ENCODE measurements around the gene CPA1.

CPA1 gene

GRCh38 chr7:130430115-130430514 lies 49.8 kb downstream of the CPA1 start:
- no peak for DNase-seq (ENCODE audit: low read depth)

GRCh38 chr7:130430841-130431666 lies 50.8 kb downstream of the CPA1 start:
- DNase-seq (ENCODE audit: low read depth), result peak; percentile 79

GRCh38 chr7:130432886-130433285 lies 52.6 kb downstream of the CPA1 start:
- peak; percentile 57 for DNase-seq (ENCODE audit: low read depth)

- DNase-seq (ENCODE audit: low read depth), result no peak
Observed at GRCh38 chr7:130433301-130433700, 53.0 kb downstream of the CPA1 start.

DNA sequence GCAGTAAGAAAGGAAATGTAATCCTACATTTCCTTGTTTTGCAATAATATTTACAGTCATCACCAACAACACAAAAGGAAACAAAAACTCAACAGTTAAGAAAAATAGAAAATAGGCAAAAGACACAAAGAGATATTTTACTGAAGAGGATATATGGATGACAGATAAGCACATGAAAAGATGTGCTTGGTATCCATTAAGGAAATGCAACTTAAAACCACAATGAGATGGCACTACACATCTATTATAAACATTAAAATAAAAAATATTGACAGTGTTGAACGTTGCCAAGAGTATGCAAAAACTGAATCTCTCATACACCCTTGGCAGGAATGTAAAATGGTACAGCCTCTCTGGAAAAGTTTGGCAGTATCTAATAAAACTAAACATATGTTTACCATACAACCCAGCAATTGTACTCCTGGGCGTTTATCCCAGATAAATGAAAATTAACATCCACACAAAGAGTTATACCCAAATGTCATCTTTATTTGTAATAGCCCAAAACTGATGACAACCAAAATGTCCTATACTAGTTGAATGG lies 55.1 kb downstream of the CPA1 start:
- DNase-seq (ENCODE audit: low read depth), result no peak

DNA sequence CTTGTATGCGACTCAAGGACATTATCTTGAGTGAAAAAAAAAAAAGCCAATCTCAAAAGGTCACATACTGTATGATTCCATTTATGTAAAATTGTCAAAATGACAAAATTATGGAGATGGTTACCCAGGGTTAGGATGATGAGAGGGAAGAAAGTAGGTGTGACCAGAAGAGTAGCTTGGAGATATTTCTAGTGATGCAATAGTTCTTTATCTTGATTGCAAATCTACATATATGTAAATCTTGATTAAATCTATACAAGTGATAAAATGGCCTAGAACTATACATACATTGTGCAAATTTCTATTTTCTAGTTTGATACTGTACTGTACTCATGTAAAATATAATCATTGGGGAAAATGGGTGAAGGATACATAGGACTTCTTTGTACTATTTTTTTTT lies 56.0 kb downstream of the CPA1 start:
- no peak for DNase-seq (ENCODE audit: low read depth)

All from amniotic epithelial cell (primary cell).